Smooth muscle cell (in vitro differentiated cells): ENCODE results near the gene RAF1. TPM values are rescaled to one million over a fixed set of nuclear protein-coding genes. Genes with fewer than 3 reads are reported as not detected.

Source experiments
- DNase-seq: peaks from one replicate; lab custom pipeline; 2025; ENCODE audit not compliant: unreplicated experiment; lab: John Stamatoyannopoulos, UW
- H2AFZ ChIP-seq: fragments of 200-600 bp; sonication (generic); 2 replicates; pipeline ENCODE4 v1.6.0; 2016; ENCODE audit warnings: antibody characterized with exemption, low read depth, mild to moderate bottlenecking
- H3F3A ChIP-seq: fragments of 200-600 bp; sonication (generic); 2 replicates; pipeline ENCODE4 v1.6.0; 2017; ENCODE audit warnings: antibody characterized with exemption, low read depth
- H3K27ac ChIP-seq: fragments of 200-600 bp; sonication (generic); 2 replicates; pipeline ENCODE4 v1.5.1; 2016; ENCODE audit warnings: low read depth, mild to moderate bottlenecking
- H3K27me3 ChIP-seq: fragments of 200-600 bp; sonication (generic); 2 replicates; pipeline ENCODE4 v1.6.1; 2016; ENCODE audit warnings: low read depth, mild to moderate bottlenecking
- H3K36me3 ChIP-seq: fragments of 200-600 bp; sonication (generic); 2 replicates; pipeline ENCODE4 v1.5.1; 2016; ENCODE audit warnings: low read depth
- H3K4me1 ChIP-seq: fragments of 200-600 bp; sonication (generic); 2 replicates; pipeline ENCODE4 v1.5.1; 2016; ENCODE audit warnings: low read depth
- H3K4me2 ChIP-seq: fragments of 200-600 bp; sonication (generic); 2 replicates; pipeline ENCODE4 v1.6.0; 2016; ENCODE audit warnings: mild to moderate bottlenecking
- H3K4me3 ChIP-seq: fragments of 200-600 bp; sonication (generic); 2 replicates; pipeline ENCODE4 v1.5.1; 2016; ENCODE audit warnings: mild to moderate bottlenecking
- H3K79me2 ChIP-seq: fragments of 200-600 bp; sonication (generic); 2 replicates; pipeline ENCODE4 v1.6.0; 2016; ENCODE audit warnings: low read depth, mild to moderate bottlenecking
- H3K9ac ChIP-seq: fragments of 200-600 bp; sonication (generic); 2 replicates; pipeline ENCODE4 v1.6.0; 2016; ENCODE audit warnings: low read depth
- H3K9me3 ChIP-seq: fragments of 200-600 bp; sonication (generic); replicated peaks from 2 replicates; pipeline ENCODE4 v1.5.1; 2016; ENCODE audit warnings: low read depth
- H4K20me1 ChIP-seq: fragments of 200-600 bp; sonication (generic); 2 replicates; pipeline ENCODE4 v1.6.0; 2016; ENCODE audit warnings: low read depth
- CTCF ChIP-seq: fragments of 200-600 bp; sonication (generic); IDR thresholded peaks from 2 replicates; pipeline ENCODE4 v1.5.1; 2017; ENCODE audit warnings: borderline replicate concordance, mild to moderate bottlenecking, antibody characterized with exemption; ENCODE audit not compliant: insufficient read depth, poor library complexity, severe bottlenecking
- WGBS: methylation state at CpG from one replicate; pipeline ENCODE4 v1.1.7; 2016; ENCODE audit warnings: low lambda C conversion rate; 5-methylcytosine and 5-hydroxymethylcytosine counted together
- polyA plus RNA-seq: library from polyadenylated mRNA; unstranded; fragments of >200 nt; fragmentation: Nextera tagmentation; extraction: Ambion mirVana; gene quantifications from 2 replicates; pipeline ENCODE4 v1.2.1, GENCODE V29; 2016
- total RNA-seq: library from RNA; depleted of rRNA; stranded (reverse); fragments of >200 nt; gene quantifications from 2 replicates; pipeline ENCODE4 v1.2.3, GENCODE V29; 2014

The RAF1 gene
- total and polyA plus RNA-seq, 2 experiments from 2014 or later, result 48.4 to 75.4 TPM

- H3K4me3 ChIP-seq, result no peak overlapping the region
- no peaks in the 10 kb centered on the region for H3K4me1 ChIP-seq
- H4K20me1 ChIP-seq, result no peaks in the 10 kb centered on the region
- no peak overlapping the region for H3K9ac ChIP-seq
- H3F3A ChIP-seq, result no peaks in the 10 kb centered on the region
- no peaks in the 10 kb centered on the region for H3K79me2 ChIP-seq
- peak overlapping the region; percentile 44 for H3K27ac ChIP-seq
- no peak for DNase-seq
- no peaks in the 10 kb centered on the region for H3K27me3 ChIP-seq
- H3K4me2 ChIP-seq, result no peak overlapping the region
- 90% methylated on average over 4 of the region's 4 CpGs for WGBS
- no peaks in the 10 kb centered on the region for H3K36me3 ChIP-seq
- no peak for TF ChIP-seq CTCF
- H2AFZ ChIP-seq, result peak overlapping the region; percentile 84
- H3K9me3 ChIP-seq, result no peaks in the 10 kb centered on the region
Observed at GRCh38 chr3:12681089-12681942, 17.4 kb upstream of the RAF1 start.

- Histone ChIP-seq H3K4me2 (no peak overlapping the region), H4K20me1 (no peaks in the 10 kb centered on the region), H3K4me1 (no peaks in the 10 kb centered on the region), H3K36me3 (no peaks in the 10 kb centered on the region), H3K9me3 (no peaks in the 10 kb centered on the region), H3K79me2 (no peaks in the 10 kb centered on the region), H3K27ac (peak overlapping the region; percentile 25), H2AFZ (no peak overlapping the region), H3K27me3 (no peaks in the 10 kb centered on the region), H3K9ac (no peak overlapping the region), H3F3A (no peaks in the 10 kb centered on the region), H3K4me3 (no peak overlapping the region)
- WGBS, result 39% methylated on average over 6 of the region's 6 CpGs
- TF ChIP-seq CTCF, result no peak
- no peak for DNase-seq
Observed at GRCh38 chr3:12679468-12679867, 15.6 kb upstream of the RAF1 start.

GRCh38 chr3:12677616-12678015 lies 13.7 kb upstream of the RAF1 start:
- Histone ChIP-seq H3K4me1 (no peaks in the 10 kb centered on the region), H3K4me3 (no peak overlapping the region), H4K20me1 (no peaks in the 10 kb centered on the region), H3K36me3 (no peaks in the 10 kb centered on the region), H3K27me3 (no peaks in the 10 kb centered on the region), H2AFZ (no peak overlapping the region), H3K79me2 (no peaks in the 10 kb centered on the region), H3K27ac (no peak overlapping the region), H3K9ac (no peak overlapping the region), H3F3A (no peaks in the 10 kb centered on the region), H3K4me2 (no peak overlapping the region), H3K9me3 (no peaks in the 10 kb centered on the region)
- DNase-seq, result no peak
- 92% methylated on average over 3 of the region's 6 CpGs for WGBS
- TF ChIP-seq CTCF, result no peak
